GM19099 (cell line): ENCODE measurements around the gene DLX6.

Experiments
- POLR2A ChIP-seq: IDR thresholded peaks from 3 replicates; pipeline ENCODE4 v1.6.1; 2011; ENCODE audit warnings: low read depth; ENCODE audit not compliant: insufficient read length; ENCODE audit errors: extremely low read depth

Gene DLX6

DNA sequence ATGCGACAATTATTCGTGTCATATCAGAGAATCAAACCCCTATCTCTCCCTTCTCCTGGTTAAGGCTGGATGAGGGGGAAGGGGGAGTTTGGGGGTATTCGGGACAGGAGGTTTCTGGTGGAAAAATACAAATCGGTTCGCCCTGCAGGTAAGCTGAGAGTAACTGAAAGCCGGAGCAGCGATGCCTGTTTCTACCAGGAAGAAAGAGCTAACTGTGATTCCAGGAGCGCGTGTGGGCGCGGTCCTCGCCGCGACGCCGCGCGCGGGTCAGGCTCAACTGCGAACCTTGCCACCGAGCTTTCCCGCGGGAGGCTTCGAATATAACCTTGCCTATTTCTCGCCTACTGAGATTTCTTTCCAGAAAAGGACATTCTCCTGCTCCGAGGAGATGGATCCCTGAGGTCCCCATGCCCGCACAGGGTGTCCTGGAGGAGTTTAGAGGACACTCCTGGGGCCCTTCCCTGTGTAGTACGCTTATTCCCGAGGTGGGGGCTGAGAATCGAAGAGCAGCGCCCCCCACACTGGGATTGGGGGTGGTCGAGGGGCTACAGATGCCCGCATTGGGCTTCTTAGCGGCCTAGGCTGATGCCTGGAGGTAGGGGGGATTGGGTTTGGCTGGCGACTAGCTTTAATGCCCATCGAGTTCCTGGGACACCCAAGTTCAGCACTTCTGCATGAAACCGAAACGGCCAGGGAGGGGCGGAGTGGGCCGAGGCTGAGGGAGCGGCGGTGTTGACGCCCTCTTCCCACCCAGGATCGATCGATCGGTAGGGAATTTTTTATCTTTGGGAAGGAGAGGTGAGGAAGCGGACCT, 13.0 kb upstream of the DLX6 start:
- no peak for TF ChIP-seq POLR2A

DNA sequence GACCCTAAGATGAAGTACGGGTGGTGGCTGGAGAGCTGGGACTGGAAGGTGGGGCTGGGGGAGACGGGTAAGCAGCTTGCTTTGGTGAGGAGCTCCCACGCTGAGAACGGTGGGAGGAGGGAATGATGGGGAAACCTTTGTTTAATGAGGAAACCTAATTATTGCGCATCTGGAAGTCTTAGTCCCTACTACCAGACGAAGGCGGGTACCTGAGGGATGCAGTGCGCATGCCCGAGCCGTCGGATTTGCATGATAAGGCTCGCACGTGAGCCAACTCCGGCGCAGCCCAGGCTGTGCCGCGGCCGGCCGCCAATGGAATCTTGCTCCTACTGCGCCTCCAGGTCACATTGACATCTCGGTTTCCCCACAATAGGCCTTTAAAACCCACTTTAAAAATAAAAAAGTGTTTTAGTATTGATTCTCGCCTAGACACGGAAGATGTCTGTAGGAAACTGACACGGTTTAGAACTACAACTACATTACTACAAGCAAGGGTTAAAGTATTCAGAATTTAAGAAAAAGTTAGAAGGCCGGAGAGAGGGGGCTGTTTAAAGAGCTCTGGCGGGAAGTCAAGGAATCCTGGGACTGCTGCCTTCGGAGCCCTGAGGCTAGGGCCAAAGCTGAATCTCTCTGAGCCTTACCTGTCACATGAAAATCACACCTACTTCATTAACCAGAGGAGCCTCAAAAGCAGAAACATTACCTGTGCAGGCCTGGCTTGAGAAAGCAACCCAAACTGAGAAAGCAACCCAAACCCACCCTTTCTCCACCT, 12.1 kb upstream of the DLX6 start:
- TF ChIP-seq POLR2A: no peak

DNA sequence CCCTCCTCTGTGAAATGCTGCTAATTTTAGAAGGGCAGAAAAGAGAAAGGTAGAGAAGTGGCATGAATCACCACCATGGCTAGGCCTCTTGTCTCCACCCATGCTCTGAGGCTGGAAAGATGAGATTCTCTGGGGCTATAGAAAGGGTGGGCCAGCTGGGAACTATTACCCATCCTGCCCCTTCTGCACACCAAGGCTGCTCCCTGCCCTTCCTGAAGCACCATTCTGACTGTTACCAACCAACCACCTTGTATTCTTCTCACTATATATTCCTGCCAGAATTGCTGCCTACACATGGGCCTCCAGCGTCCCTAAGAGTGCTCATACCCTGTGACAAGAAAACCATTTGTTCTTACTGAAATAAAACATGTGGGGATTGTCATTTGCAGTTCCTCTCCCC, 11.4 kb upstream of the DLX6 start:
- TF ChIP-seq POLR2A: no peak

DNA sequence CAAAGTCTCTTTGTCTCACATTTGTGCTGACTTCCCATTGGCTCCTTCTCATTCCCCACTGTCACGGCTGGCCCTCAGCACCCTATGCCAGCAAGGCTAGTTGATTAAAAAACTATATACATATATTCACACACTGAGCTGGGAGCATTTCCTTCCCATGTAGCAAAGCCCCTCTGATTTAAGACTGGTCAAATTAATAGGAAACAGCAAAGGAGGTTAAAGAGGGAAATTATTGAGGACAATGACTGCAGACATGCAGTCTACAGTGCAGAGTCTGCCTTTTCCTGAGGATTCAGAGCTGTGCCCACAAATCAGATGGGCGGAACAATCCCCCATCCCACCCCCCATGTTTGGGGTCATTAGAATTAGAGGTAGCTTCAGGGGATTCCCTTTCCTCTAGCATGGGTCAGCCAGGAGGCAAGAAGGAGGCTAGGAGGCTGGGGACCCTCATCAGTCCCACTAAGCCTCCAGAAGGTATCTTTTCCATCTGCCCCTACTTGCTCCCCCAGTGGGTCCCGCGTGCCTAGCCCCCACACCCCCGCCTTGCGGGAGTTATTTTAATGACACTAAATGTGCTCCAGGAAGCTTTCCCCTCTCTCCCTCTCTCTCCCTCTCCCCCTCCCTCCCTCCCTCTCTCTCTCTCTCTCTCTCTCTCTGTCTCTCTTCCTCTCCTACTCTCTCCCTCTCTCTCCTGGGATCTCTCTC, 9.8 kb upstream of the DLX6 start:
- TF ChIP-seq POLR2A: no peak

DNA sequence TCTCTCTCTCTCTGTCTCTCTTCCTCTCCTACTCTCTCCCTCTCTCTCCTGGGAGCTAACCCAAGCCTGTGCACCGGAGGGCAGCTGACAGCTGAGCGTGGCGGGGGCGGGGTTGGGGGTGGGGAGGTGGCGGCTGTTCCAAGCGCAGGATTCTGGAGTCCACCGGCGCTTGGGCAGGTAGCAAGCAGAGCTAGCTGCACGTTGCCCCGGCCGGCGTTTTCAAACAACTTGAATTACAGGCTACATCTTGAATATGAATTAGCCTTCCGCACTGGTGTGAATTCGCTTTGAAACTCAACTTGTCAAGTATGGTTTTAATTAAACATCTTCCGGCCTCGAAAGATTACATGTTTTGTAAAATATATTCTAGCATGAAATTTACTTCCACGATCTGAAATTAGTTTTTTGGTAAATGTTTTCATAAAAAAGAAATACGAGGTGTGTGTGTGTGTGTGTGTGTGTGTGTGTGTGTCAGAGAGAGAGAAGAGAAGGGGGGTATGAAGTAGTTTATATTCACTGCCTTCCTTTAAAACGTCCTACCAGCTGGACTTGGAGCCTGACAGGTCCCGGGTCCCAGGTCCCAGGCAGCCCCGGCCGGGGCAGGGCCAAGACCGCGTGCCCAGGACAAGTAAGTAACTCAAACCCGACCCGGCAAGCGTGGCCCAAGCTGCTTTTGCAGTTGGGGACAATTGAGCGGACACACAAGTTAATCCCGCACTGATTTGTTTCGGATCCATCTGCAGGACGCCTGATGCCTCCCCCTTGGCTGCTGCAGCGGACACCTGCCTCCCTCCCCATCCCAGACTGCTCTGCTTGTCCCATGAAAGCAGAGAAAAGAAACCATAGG, 9.0 kb upstream of the DLX6 start:
- no peak for TF ChIP-seq POLR2A

DNA sequence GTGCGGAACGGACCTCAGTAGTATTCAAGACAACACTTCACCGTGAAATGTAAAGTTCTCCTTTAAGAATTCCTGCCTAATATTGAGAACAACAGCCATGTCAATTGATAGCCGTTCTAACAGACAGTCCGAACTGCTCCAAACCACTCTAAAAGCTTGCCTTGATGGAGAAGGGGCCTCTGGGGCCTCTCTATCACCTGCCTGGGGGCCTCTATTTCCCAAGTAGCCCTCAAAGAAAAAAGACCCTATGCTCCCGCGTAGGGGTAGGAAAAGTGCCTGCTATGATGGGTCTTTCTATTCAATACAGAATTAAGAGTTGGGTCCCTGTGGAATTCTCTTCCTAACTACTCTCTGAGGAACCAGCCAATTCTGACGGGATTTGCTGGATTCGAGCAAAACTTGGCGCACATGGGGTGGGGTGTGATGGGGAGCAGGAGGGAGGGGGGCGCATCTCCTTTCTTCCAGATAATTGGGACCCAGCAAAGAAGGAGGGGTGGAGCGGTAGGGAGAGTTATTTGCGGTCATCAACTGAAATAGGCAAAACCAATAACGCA, 8.3 kb upstream of the DLX6 start:
- no peak for TF ChIP-seq POLR2A

DNA sequence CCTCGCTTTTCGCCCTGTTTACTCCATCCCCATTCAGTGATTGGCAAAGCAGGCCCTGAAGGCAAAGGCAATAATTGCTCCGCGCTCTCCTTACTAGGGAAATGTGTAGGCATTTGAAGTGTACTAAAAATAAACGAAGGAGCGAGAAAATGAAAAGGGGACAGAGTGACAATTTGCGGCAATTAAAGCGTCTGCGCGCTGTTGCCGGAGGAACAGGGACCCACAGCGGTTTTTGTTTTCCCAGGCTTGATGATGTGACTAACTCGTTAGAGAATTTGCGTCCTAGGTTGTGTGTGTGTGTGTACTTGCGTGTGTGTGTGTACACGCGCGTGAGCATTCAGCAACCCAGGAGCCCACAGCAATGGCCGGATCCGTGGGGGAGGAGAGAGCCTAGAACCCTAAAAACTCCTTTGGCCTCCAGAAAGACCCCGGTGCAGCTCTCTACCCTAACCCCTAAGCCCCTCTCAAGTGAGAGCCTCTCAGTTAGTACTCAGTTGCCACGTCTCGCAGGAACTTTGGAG, 7.8 kb upstream of the DLX6 start:
- no peak for TF ChIP-seq POLR2A

DNA sequence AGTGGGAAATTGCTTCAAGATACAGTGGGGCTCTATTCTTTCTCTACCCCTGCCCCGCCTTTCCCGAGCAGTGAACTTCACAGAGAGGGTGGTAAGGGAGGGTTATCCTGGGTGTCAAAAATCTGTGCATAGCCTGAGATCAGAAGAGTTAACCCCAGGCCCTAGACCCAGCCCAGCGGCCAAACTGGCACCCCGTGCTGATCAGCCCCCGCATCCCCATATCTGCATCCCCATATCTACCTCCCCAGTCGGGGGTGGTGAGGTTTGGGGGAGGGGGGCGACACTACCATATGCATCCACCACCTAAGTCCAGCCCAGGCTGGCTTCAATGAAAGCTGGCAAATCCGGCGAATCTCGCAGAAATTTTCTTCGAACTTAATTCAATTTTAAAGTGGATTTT, 7.0 kb upstream of the DLX6 start:
- TF ChIP-seq POLR2A: no peak

DNA sequence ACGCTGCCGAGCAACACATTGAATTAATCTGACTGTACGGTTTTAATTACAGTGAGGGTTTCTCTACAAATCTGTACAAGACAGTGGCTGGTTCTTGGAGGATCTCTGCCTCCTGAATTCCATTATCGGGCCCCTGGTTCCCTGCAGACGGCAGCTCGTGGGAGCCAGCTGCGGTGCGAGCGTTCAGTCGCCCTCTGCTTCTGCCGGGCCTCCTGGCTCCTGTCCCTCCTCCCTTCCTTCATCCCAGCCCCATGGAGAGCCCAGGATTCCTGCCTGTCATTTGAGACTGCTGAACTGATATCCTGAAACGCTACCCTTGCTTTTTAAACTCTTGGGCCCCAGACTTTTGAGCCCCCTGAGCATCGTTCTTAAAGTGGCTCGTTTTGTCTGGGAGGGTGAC, 6.6 kb upstream of the DLX6 start:
- no peak for TF ChIP-seq POLR2A

DNA sequence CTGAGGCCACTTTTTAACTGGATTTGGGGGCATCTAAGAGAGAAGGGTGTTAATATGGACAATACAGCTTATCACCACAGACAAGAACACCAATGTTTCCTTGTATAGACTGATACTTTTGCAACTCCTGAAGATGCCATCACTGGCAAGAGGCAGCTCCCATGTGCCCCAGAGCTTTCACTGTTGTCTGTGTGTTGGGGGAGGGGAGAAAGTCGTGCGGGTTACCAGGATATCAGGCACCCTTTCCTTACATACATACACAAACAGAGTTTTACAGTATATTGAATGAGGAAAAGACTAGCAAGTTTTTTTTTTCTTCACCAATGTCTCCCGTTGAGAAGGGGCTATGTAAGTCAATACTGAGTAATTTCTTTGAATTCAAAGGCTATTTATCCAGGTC, 4.1 kb upstream of the DLX6 start:
- no peak for TF ChIP-seq POLR2A

DNA sequence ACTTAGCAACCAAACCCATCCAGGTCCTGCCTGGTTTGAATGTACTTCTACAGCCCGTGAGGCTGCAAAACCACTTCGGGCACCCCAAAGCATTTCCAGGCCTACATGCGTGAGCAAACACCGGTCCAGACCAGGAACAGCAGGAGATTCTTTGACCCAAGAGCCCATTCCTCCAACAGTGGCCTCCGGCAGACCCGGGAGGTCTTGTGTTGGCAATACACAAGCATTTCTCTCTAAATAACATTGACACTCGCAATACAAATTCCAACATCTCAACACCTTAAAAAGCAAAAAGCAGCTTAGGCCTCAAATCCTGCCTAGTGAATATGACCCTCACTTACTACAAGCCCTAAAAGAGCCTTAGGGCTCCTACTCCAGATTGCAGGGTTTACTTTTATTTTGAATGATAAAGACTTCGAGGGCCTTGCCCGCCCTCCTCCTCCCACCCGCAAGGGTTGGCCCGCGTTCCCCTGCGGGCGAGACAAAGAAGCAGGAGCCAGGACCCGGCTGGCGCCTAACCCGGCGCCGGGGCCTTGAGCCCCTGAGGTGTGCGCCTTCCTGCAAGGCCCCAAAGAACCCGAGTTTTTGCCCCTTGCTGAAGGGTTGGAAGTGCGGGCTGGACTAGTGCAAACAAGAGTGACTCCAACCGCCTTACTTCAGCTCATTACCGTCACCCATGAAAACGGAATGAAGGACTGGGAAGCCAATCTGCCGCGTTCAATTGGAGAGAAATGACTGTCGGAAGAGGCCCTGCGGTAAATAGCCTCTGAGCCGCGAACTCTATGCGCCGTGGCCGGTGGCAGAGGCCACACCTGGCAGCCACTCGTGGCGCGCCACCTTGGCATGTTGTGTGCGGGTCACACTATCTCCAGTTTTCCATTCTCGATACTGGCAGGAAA, 3.4 kb upstream of the DLX6 start:
- TF ChIP-seq POLR2A: no peak

DNA sequence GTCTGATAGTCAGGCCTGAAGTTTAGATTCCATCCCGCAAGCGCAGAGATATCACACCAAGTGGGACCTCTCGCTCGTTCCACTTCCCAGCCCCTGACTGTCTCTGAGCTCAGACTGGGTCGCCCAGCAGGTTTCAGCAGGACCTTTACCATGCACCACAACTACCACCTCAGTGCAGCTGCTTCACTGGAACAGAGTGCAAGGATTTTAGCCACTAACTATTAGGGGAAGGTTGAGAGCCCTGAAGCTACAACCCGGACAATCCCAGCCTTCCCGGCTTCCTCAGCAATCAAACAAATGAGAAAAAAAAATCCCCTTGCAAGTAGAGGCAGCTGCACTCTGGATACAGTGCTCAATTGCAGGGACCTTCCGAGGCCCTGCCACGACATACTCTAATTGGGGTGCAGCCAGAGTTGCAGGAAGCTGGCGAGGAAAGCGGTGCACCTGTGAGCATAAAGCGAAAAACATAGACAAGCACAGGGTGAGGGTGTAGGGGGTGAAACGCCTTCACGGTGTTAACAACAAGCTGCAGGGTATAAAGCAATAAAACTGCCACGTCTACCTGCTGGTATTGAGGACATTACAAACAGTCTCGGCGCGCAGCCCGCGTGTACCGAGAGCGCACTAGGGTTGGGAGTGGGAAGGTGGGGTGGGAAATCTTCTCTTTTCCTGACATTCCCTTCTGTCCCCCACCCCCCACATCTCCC, 2.6 kb upstream of the DLX6 start:
- TF ChIP-seq POLR2A: no peak
